GM12873 (cell line): ENCODE results near the gene SUMO3.
A peak's percentile ranks its signal among the peaks of the same experiment; 100 is the strongest.

Experiments
- TF ChIP-seq, protein P1 (sequence below): IDR thresholded peaks from 2 replicates; pipeline ENCODE4 v1.5.1; 2012; ENCODE audit warnings: low read depth, mild to moderate bottlenecking, moderate library complexity, low read length, control low read depth; ENCODE audit not compliant: insufficient read depth; ENCODE audit errors: missing control alignments

Gene SUMO3

DNA sequence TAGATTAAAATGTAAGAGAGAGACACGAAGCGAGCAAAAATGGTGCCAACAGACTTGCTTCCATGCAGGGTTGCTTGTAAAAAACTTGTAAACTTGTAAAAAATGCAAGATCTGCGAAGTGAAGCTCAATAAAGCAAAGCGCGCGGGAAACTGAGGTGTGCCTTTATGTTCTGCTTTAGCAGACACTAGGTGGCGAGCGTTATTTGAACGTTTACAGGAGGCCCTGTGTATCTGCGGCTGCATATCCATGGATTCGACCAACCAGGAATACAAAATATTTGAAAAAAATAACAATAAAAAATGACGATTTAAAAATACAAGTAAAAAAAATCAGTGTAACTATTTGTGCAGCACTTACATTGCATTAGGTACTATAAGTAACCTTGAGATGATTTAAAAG is 17.8 kb downstream of the SUMO3 start:
- TF ChIP-seq, protein P1, sequence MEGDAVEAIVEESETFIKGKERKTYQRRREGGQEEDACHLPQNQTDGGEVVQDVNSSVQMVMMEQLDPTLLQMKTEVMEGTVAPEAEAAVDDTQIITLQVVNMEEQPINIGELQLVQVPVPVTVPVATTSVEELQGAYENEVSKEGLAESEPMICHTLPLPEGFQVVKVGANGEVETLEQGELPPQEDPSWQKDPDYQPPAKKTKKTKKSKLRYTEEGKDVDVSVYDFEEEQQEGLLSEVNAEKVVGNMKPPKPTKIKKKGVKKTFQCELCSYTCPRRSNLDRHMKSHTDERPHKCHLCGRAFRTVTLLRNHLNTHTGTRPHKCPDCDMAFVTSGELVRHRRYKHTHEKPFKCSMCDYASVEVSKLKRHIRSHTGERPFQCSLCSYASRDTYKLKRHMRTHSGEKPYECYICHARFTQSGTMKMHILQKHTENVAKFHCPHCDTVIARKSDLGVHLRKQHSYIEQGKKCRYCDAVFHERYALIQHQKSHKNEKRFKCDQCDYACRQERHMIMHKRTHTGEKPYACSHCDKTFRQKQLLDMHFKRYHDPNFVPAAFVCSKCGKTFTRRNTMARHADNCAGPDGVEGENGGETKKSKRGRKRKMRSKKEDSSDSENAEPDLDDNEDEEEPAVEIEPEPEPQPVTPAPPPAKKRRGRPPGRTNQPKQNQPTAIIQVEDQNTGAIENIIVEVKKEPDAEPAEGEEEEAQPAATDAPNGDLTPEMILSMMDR, result peak; percentile 9

- TF ChIP-seq, protein P1, result no peak
Observed at GRCh38 chr21:44799646-44800045, 18.2 kb downstream of the SUMO3 start.

- TF ChIP-seq, protein P1, result no peak
Observed at GRCh38 chr21:44797775-44798174, 20.1 kb downstream of the SUMO3 start.

DNA sequence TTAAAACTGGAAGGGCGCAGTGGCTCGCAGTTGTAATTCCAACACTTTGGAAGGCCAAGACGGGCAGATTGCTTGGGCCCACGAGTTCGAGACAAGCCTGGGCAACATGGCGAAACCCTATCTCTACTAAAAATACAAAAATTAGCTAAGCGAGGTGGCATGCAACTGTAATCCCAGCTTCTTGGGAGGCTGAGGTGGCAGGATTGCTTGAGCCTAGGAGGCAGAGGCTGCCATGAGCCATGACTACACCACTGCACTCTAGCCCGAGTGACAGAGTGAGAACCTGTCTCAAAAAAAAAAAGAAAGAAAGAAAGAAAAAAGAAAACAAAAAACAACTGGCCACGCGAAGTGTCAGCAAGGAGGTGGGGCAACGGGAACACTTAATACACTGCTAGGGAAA is 22.5 kb downstream of the SUMO3 start:
- TF ChIP-seq, protein P1, result no peak

DNA sequence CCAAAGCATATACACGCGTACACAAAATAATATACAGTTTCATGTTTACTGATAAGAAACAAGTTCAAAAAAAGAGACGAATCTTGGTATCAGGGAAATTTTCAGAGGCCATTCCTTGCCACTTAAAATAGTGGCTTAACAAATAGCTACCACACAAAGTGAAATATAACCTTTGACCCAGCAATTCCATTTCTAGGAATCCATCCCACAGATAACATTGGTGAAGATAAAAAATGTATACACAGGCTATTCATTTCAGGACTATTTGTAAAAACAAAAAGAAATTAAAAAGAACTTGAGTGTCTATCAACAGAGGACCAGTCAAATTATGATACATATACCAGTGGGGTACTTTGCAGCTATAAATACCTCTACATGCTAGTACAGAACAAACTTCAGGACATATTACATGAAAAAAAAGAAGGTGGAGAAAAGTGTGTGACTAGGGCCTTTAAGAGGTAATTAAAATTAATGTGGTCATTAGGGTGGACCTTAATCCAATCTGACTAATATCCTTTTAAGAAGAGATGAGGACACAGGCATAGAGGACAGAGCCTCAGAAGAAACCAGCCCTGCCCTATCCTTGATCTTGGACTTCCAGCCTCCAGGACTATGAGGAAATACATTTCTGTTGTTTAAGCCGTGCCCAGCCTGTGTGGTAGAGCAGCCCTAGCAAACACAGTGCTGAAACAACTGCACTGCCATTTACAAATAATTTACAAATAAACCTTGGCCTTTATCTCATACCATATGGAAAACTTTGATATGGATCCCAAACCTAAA is 24.1 kb downstream of the SUMO3 start:
- TF ChIP-seq, protein P1, result no peak

- TF ChIP-seq, protein P1, result peak; percentile 74
Observed at GRCh38 chr21:44792702-44793591, 24.9 kb downstream of the SUMO3 start.

DNA sequence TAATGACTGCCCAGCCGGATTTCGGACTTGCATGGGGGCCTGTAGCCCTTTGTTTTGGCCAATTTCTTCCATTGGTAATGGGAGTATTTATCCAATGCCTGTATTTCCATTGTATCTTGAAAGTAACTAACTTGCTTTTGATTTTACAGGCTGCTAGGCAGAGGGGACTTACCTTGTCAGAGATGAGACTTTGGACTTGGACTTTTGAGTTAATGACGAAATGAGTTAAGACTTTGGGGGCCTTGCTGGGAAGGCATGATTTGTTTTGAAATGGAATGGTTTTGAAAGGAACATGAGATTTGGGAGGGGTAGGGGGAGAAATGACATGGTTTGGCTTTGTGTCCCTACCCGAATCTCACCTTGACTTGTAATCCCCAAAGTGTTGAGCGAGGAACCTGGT is 25.9 kb downstream of the SUMO3 start:
- TF ChIP-seq, protein P1, result no peak
